GM13977 (cell line): ENCODE data around the gene PCBD2.

Source experiments
- DNase-seq: peaks from one replicate; pipeline ENCODE4 v3.0.0; 2012; ENCODE audit warnings: low spot score
- CTCF ChIP-seq: IDR thresholded peaks from 2 replicates; pipeline ENCODE4 v1.5.1; 2012; ENCODE audit warnings: mild to moderate bottlenecking, control low read depth; ENCODE audit not compliant: insufficient read depth; ENCODE audit errors: extremely low read depth, missing control alignments
- in situ Hi-C: fragments of 300-500 bp; cut with MboI; formaldehyde crosslinking; loops from one replicate; pipeline ENCODE4 v1.12.0; 2022; ENCODE audit warnings: low sequenced_read_pairs, low pct_unique_long_range_greater_than_20kb, mixed read lengths, inconsistent platforms; ENCODE audit not compliant: unreplicated experiment

PCBD2 gene

GRCh38 chr5:134969166-134969565 is 64.2 kb downstream of the PCBD2 start:
- in situ Hi-C loops = no loop called here
- no peak for DNase-seq
- no peak for TF ChIP-seq CTCF

- no peak for TF ChIP-seq CTCF
- no peak for DNase-seq
These were observed 70.3 kb downstream of the PCBD2 start for GRCh38 chr5:134975078-134975715.

GRCh38 chr5:134975843-134976242 is 70.9 kb downstream of the PCBD2 start:
- no peak for DNase-seq
- TF ChIP-seq CTCF = no peak
- in situ Hi-C loops = no loop called here

More at GRCh38 chr5:134975078-134975715, 70.3 kb downstream of the PCBD2 start:
- in situ Hi-C loops = no loop called here

GRCh38 chr5:134976841-134977240 is 71.9 kb downstream of the PCBD2 start:
- no peak for DNase-seq
- in situ Hi-C loops = no loop called here
- no peak for TF ChIP-seq CTCF

- in situ Hi-C loops = no loop called here
- no peak for TF ChIP-seq CTCF
- DNase-seq = no peak
These were observed 74.5 kb downstream of the PCBD2 start for GRCh38 chr5:134979416-134979815.

GRCh38 chr5:134982230-134982629 is 77.3 kb downstream of the PCBD2 start:
- DNase-seq = no peak
- no peak for TF ChIP-seq CTCF
- in situ Hi-C loops = no loop called here
